GM19463 (cell line): ENCODE results near the gene ELF4.

Experiments used
- ATAC-seq: cut with Tn5 transposase; IDR thresholded peaks from one replicate; pipeline ENCODE4 v1.9.1; 2021; ENCODE audit warnings: mild to moderate bottlenecking, moderate library complexity; ENCODE audit not compliant: unreplicated experiment

ELF4 gene

DNA sequence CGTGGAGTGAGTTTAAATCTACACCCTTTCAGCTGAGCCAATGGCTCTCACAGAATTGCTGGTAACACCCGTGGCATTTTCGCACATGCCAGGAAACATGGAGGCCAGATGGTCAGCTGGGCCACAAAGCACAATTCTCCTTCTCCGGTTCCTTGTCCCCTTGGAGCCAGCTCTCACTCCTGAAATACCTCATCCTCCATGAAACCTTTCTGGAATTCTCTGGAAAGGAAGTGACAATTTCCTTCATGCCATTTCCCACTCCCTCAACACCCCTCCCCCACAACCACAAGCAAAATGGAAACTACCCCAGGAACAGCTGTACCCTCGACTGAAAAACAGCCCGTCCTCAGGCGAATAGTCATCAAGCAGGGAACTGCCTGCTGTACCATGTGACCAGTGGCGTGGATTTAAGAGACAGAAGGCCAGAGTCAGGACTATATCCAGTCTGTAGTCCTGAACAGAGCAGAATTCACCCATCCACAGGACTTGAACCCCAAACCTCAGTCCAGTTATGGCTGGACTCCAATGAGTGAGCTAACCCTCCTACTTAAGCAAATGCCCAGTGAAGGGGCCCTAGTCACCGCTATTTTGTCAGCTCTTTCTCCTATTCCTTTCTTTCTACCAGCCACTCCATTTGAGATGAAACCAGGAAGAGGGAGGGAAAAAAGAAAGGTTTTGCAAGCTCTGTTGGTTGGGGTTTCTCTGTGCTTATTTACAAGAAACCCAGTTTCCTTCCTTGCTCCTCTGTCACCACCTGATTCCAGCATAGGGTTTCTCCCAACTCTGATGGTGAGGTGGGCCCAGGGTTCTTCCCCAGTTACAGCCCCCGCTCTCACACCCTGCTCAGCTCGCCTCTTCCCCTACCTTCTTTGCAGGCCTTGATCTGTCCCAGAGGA, 24.5 kb downstream of the ELF4 start:
- no peak for ATAC-seq

DNA sequence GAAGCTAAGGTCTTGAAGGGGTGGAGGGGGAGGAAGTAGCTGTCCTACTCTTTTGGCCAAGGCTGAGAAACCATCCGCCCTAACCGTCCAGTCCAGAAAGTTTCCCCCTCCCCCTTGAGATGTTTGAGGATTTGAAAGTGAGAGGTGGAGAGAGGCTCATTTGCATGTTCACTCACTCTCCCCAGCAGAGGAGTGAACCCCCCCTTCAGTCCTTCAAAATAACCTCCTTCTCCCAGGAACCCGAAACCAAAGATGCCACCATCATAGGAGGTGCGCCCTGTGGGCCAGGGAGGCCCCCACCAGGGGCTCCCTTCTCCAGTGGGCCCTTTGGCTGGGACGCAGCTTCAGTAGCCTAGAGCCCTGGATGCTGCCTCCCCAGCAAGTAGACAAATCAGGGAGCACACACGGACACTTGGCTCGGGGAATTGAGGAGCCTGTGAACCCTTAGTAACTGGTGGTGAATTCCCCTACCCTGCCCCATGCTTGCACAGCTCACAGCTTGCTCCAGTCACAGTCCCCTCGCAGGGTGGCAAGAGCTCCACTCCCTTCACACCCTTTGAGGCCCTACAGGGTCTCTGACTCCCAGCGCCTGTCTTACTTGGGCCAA, 25.6 kb downstream of the ELF4 start:
- peak; percentile 30 for ATAC-seq

DNA sequence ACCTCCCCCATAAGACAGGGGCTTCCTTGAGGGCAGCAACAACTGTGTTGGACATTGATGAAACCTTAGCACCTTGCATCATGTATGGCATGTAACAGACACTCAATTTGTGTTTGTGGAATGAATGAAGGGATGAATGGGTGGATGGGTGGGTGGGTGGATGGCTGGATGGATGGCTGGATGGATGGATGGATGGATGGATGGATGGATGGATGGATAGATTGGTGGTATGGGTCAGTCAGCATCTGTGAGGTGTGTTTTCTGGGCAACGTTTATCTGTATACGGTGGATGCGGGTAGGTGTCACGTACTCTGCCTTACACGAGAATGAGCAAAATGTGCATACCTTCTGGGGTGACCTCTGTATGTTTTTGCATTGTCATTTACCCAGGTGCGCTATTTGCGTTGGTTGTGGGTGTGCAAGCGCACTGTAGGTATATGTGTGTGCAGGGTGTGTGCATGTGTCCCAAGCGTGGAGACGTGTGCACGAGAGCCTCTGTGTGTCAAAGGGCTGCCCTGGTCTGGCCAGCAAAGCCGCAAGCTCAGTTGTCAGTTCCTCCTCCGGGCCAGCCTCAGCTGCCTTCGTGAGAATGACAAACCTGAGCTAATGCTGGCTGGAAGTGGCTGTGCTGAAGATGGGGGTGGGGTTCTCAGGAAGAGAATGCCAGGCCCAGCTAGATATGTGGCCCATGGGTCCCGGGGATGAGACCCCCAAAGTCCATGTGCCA, 26.5 kb downstream of the ELF4 start:
- ATAC-seq, result peak; percentile 20

DNA sequence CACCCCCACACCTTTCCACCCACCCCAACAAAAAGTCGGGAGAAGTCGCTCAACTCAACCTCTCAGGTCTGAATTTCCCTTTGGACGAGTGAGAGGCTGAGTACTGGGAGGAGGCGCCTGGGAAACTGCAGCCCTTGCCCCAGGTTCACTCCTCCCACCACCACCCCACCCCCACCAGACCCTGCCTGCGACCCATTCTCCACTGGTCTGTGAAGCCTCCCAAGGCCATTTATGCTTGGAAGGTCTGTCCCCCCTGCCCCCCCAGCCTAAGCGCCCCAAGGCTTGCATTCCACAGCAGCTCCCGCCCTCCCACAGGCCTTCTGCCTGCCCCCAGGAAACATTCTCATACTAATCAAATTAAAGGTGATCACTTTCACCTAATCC, 27.2 kb downstream of the ELF4 start:
- ATAC-seq, result no peak

DNA sequence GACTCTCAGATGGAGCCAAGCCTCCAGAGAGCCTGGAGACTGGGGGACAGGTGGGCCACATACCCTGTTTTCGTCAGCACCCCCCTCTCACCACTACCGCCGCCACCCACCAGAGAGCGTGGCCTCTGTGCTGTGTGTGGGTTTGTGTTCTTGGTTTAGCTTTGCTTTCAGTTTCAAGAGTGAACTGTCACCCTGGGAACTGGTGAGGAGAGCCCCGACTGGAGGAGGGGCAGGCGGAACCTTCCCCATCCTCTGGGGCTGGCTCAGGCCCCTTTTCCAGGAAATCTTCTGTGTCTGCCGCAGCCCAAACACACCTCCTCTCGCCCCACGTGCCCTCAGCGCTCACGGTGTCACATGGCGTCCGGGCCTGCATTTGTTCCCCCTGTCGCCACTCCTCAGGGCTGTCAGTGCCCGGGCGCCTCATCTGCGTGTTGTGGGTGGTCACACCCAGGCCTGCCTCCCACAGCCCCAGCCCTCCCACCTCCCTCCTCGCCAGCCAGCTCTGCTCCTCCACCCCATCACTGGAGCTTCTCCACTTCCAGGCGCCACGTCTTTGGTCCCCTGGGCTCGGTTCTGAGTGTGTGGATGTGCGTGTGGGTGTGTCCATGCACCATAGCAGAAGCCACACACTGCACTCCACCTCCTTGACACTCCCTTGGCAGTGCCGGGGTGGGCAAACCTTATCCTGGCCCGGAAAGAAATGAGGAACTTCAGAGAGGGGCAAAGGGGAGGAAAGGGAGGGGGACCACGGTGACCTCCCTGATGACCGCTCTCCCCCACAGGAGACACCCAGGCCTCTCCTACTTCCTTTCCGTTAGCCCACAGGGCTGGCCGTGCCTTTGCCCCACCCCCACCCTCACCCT, 27.8 kb downstream of the ELF4 start:
- peak; percentile 55 for ATAC-seq

DNA sequence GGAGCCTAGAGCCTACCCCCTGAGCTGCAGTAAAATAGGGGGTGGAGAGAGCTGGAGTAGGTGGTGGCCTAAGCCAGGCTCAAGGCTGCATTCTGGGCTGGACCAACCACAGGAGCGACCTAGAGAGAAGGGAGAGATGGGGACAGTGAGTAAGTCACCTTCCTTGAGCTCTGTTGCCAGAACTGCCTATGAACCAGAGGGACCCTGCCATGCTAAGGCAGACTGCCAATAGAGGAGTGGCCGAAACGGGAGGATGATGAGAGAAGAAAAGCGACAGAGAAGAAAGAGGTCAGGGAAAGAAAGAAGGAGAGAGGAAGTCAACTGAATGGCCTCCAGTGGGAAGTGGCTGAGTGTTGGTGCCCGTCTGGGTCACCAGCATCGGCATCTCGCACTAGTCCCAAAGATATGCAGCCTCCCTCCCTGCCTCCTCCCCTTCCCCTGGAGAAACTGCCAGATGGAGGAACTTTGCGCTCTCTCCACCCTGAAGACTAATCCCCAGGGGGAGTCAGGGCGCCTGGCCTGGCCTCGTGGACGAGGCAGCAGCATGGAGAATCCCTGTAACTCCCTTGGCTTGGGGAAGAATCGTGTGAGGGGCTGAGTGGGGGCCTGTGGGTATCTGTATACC, 28.8 kb downstream of the ELF4 start:
- no peak for ATAC-seq

DNA sequence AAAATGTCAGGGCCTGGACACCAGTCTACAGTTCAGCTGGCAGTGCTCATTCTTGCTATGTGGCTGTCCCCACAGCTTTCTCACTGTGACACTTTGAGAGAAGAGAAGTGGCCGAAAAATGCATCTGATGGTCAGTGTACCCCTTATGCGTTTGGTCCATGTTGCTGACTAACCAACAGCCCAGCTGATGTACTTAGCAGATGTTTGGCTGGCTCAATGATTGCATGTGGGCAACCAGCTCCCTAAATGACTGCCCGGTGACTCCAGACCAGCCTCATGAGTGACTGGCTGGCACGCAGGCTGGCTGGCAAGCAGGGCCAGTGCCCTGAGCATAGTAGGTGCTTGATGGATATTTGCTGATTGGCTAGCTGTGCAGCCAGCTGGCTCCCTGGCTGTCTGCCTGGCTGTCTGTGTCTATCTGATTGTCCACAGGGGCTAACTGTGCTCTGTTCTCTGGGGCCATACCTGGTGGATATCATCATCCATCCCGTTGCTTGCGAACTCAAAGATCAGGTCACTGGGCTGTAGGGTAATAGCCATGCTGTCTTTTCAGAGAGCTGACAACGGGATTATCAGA, 29.4 kb downstream of the ELF4 start:
- no peak for ATAC-seq

DNA sequence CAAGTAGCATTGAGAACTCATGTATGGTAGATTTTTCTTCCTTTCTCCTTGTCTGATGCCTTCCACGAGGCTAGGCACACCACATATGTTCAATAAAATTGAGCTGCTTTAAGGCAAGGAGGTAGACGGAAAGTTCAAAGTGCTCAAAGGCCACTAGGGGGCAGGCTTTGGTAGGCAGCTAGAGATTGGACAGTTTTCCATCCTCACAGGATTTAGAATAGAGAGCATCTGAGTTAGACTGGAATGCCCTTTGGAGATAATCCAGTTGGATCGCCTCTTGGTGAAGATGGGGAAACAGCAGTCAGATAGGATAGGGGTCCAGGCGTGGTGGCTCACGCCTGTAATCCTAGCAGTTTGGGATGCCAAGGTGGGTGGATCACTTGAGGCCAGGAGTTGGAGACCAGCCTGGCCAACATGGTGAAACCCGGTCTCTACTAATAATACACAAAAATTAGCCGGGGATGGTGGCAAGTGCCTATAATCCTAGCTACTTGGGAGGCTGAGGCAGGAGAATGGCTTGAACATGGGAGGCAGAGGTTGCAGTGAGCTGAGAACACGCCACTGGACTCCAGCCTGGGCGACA, 30.4 kb downstream of the ELF4 start:
- ATAC-seq, result no peak

DNA sequence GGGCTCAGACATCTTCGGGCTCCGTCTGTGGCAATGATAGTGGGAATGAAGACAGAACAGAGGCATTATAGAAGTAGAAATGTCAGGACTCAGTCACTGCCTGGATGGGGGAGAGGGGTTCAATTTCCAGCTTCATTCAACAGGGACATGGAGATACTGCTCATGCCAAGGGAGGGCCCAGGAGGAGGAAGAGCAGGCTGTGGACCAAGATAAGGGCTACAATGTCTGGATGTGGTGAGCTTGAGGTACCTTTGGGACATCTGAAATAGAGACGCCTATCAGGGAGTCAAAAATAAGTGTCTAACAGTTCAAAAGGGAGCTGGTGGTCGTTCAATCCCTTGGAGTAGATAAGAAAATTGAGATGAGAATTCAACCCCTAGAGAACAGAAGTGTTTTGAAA, 34.5 kb downstream of the ELF4 start:
- no peak for ATAC-seq

DNA sequence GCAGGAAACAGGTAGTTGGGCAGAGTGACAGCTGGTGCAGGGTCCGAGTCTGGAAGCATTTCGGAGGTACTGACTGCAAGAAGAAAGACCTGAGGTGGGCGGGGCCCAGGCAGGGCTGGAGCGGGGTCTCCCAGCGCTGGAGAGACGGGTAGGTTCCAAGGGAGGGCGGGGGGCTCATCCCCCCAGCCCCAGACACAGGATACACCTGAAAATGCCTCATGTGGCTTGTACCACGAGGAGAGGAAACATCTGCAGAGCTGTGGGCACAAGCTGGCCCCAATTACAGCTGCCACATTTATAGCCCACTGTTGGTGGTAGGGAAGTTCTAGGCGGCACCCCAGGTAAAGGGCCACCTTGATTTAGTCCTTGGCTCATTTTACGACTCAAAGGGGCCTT, 38.0 kb downstream of the ELF4 start:
- no peak for ATAC-seq

DNA sequence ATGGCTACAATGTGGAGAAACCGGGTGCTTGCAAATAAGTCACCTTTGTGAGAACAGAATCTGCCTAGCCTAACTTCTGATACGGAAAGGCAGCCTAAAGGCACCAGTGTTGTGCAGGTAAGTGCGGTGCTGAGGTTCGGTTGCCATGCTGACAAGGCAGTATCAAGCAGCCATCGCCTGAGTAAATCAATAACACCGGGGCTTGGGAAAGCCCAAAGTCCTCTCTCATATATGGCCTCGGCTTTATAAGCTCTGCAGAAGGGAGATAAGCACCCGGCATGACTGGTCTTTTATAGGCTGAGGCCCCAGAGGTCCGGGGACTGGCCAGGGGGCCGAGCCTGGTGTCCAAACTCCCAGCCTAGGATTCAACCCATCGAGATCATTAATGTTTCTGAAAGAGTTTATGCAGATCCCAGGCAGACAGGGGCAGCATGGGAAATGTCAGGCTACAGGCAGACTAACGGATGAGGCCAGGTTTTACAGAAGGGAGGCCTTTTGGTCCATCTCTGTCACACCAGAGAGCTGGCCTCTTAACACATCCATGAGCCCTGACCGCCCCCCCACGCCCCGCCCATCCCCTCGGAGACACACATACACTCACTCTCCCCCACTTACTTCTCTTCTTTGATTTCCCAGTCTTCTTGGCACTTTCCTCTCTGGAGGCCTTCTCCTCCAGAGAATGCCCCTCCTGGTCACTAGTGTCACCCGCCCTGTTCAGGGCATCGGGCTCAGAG, 38.5 kb downstream of the ELF4 start:
- no peak for ATAC-seq

DNA sequence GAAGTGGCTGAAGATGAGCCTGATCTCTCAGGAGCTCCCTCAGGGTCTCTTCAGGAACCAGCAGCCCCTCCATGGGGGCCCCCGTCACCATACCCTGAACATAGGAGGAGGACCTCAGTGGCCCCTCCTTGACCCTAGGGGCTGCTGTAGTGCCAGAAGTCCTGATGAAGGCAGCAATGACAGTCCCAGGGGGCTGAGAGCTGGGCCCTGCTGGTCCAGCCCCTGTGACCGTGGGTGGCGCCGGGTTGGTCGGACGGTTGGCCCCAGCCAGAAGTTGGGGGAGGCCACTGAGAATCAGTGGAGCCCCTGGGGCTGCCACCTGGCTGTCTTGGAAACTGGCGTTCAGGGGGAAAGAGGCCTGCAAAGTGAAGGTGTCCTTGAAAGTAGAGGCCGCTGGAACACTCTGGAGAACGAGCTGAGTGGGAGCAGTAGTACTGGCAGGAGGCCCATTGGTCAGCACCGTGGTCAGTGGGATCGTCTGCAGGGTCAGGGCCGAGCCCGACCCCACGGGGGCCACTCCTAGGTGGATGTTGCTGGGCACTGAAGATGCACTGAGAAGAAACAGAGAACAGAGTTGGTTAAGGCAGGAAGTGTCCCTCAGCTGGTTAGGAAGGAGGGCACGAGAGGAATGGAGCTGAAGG, 43.2 kb downstream of the ELF4 start:
- no peak for ATAC-seq

DNA sequence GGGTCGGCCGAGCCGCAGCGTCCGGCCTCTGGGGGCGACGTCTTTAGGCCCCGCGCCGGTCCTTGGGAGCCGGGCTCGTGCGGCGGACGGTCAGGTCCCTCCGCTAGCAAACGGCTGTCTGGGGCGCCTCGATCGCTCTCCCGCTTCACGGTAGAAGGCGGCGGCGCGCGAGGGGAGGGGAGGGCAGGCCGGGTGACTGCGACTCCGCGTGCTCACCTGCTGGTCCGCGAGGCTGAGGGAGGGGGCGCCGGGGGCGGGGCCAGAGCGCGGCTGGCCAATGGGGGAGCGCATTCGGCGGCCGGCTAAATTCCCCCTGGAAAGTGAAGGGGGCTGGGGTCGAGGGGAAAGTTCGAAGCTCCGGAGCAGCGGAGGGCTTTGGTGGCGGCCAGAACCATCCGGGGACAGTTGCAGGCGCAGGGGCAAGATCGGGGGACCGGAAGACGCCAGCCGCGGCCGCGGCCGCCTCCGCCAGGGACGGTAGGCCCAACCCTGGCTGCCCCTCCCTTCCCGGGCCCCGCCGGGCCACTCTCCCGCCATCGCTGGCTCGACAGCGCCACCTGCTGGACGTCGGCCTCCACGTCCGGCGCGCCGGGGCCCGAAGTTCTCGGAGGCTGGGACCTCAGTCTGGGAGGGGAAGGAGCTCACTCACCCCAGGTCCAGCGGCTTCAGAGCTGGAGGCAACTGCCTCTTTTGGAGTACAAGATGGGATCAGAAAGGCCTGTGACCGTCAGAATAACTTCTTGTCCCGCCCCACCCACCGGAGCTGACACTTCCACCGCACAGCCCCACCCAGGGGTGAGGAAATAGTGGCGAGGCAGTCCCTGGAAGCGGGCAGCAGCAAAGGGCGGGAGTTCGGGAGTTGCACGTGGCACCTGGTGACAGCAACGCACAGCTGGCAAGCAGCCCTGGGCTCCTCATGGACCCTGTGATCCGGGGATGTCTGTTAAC, 49.9 kb downstream of the ELF4 start:
- peak; percentile 85 for ATAC-seq

DNA sequence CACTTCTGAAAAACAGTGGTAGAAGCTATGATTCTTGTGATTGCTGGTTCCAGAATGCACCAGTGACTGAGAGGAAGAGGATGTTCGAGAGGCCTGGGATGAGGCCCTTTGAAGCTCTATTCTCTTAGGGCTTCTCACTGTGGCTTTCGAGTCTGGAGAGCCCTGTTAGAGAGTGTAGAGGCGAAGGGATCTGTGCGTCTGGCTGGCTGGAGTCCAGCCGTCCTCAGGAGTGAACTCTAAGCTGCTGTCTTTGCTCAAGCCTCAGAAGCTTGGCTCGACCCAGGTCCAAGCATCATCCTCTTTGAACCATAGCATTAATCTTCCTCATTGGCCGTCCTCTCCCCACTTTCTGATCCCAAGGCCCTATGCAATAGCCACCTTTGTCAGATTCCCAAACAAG, 51.6 kb downstream of the ELF4 start:
- ATAC-seq, result no peak

DNA sequence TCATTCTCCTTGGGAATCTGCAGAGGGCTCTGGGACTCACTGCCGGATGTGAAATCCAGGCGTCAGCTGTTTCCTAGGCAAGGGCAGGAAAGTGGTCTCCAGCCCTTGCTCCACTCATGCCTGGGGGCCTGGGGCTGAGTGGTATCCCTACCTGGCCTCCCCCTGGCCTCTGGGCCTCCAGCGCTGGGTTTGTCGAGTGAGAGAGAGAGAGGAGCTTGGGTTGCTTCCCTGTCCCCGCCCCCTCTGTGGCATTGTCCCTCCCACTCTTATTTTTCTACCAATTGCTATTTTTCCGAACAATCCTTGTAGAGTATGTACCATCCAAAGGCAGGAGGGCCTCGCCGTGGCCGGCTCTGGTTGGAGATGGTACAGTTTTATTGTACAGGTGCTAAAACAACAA, 53.1 kb downstream of the ELF4 start:
- ATAC-seq, result no peak

DNA sequence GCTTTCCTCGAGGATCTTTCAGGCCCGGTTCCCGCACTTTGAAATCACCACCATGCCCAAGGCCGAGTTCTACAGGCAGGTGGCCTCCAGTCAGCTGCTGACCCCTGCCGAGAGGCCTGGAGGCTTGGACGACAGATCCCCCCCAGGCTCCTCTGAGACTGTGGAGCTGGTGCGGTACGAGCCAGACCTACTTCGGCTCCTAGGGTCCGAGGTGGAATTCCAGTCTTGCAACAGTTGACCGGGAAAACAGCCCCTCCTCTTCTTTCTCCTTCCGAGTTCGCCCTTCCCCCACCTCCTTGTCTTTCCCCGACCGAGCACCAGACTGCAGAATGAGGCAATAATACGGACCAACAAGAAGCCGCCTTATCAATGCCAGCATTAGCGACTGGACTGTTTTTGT, 54.4 kb downstream of the ELF4 start:
- no peak for ATAC-seq

DNA sequence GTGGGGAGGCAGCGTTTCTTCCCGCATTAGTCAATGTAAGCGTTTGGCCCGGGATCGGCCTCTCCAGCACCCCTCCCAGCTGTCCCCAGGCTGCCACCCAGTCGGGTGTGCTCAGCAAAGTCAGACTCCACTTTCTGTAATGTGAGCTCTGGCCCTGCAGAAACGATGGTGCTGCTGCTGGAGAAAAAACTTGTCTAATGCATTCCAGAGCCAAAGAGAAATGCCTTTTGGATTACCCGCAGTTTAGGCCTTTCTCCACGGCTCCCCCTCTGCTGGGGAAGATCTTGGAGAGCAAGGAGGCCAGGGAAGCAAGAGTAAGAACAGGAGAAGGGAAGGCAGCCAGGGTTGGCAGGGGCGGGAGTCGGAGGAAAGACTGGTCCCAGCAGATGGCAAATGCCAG, 55.2 kb downstream of the ELF4 start:
- ATAC-seq, result no peak

DNA sequence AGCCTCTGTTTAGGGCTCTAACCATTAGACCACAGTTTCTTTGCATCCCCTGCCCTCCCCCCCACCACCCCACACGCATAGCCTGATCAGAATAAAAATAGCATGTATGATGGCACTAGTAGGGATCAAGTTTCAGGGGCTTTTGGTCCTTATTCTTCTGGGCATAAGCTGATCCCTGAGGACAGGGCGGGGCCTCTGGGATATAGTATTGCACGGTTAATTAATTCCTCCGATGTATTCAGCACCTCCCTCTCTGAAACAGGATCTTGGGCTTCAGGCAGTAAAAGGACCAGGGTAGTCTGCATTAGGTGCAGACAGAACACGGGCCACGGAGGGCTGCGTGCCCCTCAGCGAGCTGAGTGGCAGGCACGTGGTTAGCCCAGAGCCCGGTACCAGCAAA, 57.1 kb downstream of the ELF4 start:
- no peak for ATAC-seq
